H9 (cell line): ENCODE results near the gene CEP162. TPM values are rescaled to one million over a fixed set of nuclear protein-coding genes. Genes with fewer than 3 reads are reported as not detected.
"Not testable (repeated sequence)": the region's sequence is repeated elsewhere in the genome, so short reads cannot be mapped to it uniquely, and the experiment has no call there.

Experiments
- DNase-seq: peaks from one replicate; pipeline ENCODE4 v3.0.0-alpha.2; 2017
- H2AFZ ChIP-seq: one replicate; pipeline ENCODE4 v1.6.1; 2013; ENCODE audit warnings: mild to moderate bottlenecking, low read length, control low read depth, moderate library complexity
- H2AK5ac ChIP-seq: 2 replicates; pipeline ENCODE4 v1.6.1; 2013; ENCODE audit warnings: low read length, control low read depth, mixed read lengths; ENCODE audit not compliant: insufficient read length
- H2BK120ac ChIP-seq: one replicate; pipeline ENCODE4 v1.6.1; 2013; ENCODE audit warnings: low read depth, mild to moderate bottlenecking, low read length, control low read depth, inconsistent platforms; ENCODE audit not compliant: poor library complexity, severe bottlenecking
- H2BK12ac ChIP-seq: 2 replicates; pipeline ENCODE4 v1.6.1; 2013; ENCODE audit warnings: low read length, control low read depth, mixed read lengths, low read depth; ENCODE audit not compliant: insufficient read length
- H2BK15ac ChIP-seq: 2 replicates; pipeline ENCODE4 v1.6.1; 2013; ENCODE audit warnings: low read depth, low read length, control low read depth
- H2BK20ac ChIP-seq: one replicate; pipeline ENCODE4 v1.6.1; 2013; ENCODE audit warnings: low read depth, mild to moderate bottlenecking, low read length, control low read depth, inconsistent platforms; ENCODE audit not compliant: poor library complexity, severe bottlenecking
- H2BK5ac ChIP-seq: 2 replicates; pipeline ENCODE4 v1.6.1; 2013; ENCODE audit warnings: low read length, control low read depth, mixed read lengths; ENCODE audit not compliant: insufficient read length
- H3K14ac ChIP-seq: 2 replicates; pipeline ENCODE4 v1.6.1; 2013; ENCODE audit warnings: low read length, control low read depth; ENCODE audit not compliant: insufficient read depth
- H3K18ac ChIP-seq: 2 replicates; pipeline ENCODE4 v1.6.1; 2013; ENCODE audit warnings: low read depth, mild to moderate bottlenecking, mixed read lengths, low read length, control low read depth; ENCODE audit not compliant: insufficient read length
- H3K23ac ChIP-seq: 2 replicates; pipeline ENCODE4 v1.6.1; 2013; ENCODE audit warnings: low read length, control low read depth, mixed read lengths, low read depth; ENCODE audit not compliant: insufficient read length
- H3K23me2 ChIP-seq: 2 replicates; pipeline ENCODE4 v1.6.1; 2013; ENCODE audit warnings: low read depth, mild to moderate bottlenecking, mixed read lengths, low read length, control low read depth; ENCODE audit not compliant: insufficient read length, poor library complexity, severe bottlenecking
- H3K27ac ChIP-seq: 2 replicates; pipeline ENCODE4 v1.5.1; 2013; ENCODE audit warnings: low read length, control low read depth, mixed read lengths, low read depth; ENCODE audit not compliant: insufficient read length
- H3K27me3 ChIP-seq: 2 replicates; pipeline ENCODE4 v1.6.1; 2013; ENCODE audit warnings: low read length, control low read depth, inconsistent platforms; ENCODE audit not compliant: insufficient read depth
- H3K4ac ChIP-seq: 2 replicates; pipeline ENCODE4 v1.6.1; 2013; ENCODE audit warnings: low read depth, mild to moderate bottlenecking, control low read depth, inconsistent platforms, low read length, moderate library complexity
- H3K4me1 ChIP-seq: 2 replicates; pipeline ENCODE4 v1.6.1; 2013; ENCODE audit warnings: low read length, control low read depth, inconsistent platforms; ENCODE audit not compliant: insufficient read depth
- H3K4me2 ChIP-seq: 2 replicates; pipeline ENCODE4 v1.6.1; 2013; ENCODE audit warnings: low read length, control low read depth, mixed read lengths; ENCODE audit not compliant: insufficient read length, insufficient read depth
- H3K56ac ChIP-seq: 2 replicates; pipeline ENCODE4 v1.6.1; 2013; ENCODE audit warnings: low read depth, mild to moderate bottlenecking, mixed read lengths, low read length, control low read depth; ENCODE audit not compliant: insufficient read length
- H3K79me1 ChIP-seq: 2 replicates; pipeline ENCODE4 v1.6.1; 2013; ENCODE audit warnings: low read depth, mild to moderate bottlenecking, moderate library complexity, low read length, control low read depth, inconsistent platforms; ENCODE audit not compliant: insufficient read depth, poor library complexity, severe bottlenecking
- H3K79me2 ChIP-seq: 2 replicates; pipeline ENCODE4 v1.6.1; 2013; ENCODE audit warnings: low read length, control low read depth, inconsistent platforms; ENCODE audit not compliant: insufficient read depth
- H3K9ac ChIP-seq: 2 replicates; pipeline ENCODE4 v1.6.1; 2013; ENCODE audit warnings: low read length, control low read depth, mixed read lengths; ENCODE audit not compliant: insufficient read length; ENCODE audit errors: extremely low read depth
- H3K9me3 ChIP-seq: one replicate; pipeline ENCODE4 v1.6.1; 2013; ENCODE audit warnings: low read depth, low read length, inconsistent platforms; ENCODE audit not compliant: control insufficient read depth
- H3T11ph ChIP-seq: one replicate; pipeline ENCODE4 v1.6.1; 2013; ENCODE audit warnings: mild to moderate bottlenecking, low read length, control low read depth, inconsistent platforms
- H4K20me1 ChIP-seq: one replicate; pipeline ENCODE4 v1.6.1; 2013; ENCODE audit not compliant: control insufficient read depth, insufficient read length, insufficient read depth
- H4K5ac ChIP-seq: 2 replicates; pipeline ENCODE4 v1.6.1; 2013; ENCODE audit warnings: low read depth, mild to moderate bottlenecking, mixed read lengths, low read length, control low read depth; ENCODE audit not compliant: insufficient read length
- H4K8ac ChIP-seq: replicated peaks from 2 replicates; pipeline ENCODE4 v1.6.1; 2013; ENCODE audit warnings: low read length, control low read depth, mixed read lengths, low read depth; ENCODE audit not compliant: insufficient read length
- H4K91ac ChIP-seq: 2 replicates; pipeline ENCODE4 v1.6.1; 2013; ENCODE audit warnings: low read depth, mild to moderate bottlenecking, moderate library complexity, mixed read lengths, low read length, control low read depth; ENCODE audit not compliant: insufficient read length
- H3K27ac Mint-ChIP-seq, 3 experiments: 2 replicates in 2 of 3; 3 replicates in 1 of 3; pipeline ENCODE4 v1.8.0; 2020 to 2021; ENCODE audit warnings: mixed read lengths in 3 of 3, mild to moderate bottlenecking in 1 of 3, moderate library complexity in 1 of 3
- H3K27me3 Mint-ChIP-seq: 2 replicates; pipeline ENCODE4 v1.8.0; 2021; ENCODE audit warnings: low read depth, mild to moderate bottlenecking, moderate library complexity, mixed read lengths
- H3K36me3 Mint-ChIP-seq, 3 experiments: 2 replicates in 2 of 3; 3 replicates in 1 of 3; pipeline ENCODE4 v1.8.0; 2020 to 2021; ENCODE audit warnings: low read depth in 3 of 3, mixed read lengths in 3 of 3; ENCODE audit not compliant: insufficient read depth in 1 of 3
- H3K4me1 Mint-ChIP-seq, 2 experiments: 2 replicates each; pipeline ENCODE4 v1.8.0; 2020; ENCODE audit warnings: mixed read lengths in 2 of 2
- H3K4me3 Mint-ChIP-seq, 2 experiments: 2 replicates in 1 of 2; 3 replicates in 1 of 2; pipeline ENCODE4 v1.8.0; 2020 to 2021; ENCODE audit warnings: mild to moderate bottlenecking in 2 of 2, mixed read lengths in 2 of 2, moderate library complexity in 1 of 2
- H3K9me3 Mint-ChIP-seq, 2 experiments: 2 replicates in 1 of 2; 3 replicates in 1 of 2; pipeline ENCODE4 v1.8.0; 2020; ENCODE audit warnings: mild to moderate bottlenecking in 2 of 2, mixed read lengths in 2 of 2, moderate library complexity in 1 of 2
- CTCF ChIP-seq: fragments of 200-600 bp; sonication (generic); conservative IDR thresholded peaks from 3 replicates; pipeline ENCODE4 v1.8.0; 2021; ENCODE audit warnings: antibody characterized with exemption, mild to moderate bottlenecking
- WGBS: extraction: QIAGEN DNeasy Blood & Tissue Kit; methylation state at CpG from one replicate; pipeline ENCODE4 v1.1.7; 2013; ENCODE audit warnings: missing lambda C conversion rate, low lambda C conversion rate, mixed read lengths; ENCODE audit not compliant: insufficient read length; ENCODE audit errors: extremely low coverage; 5-methylcytosine and 5-hydroxymethylcytosine counted together
- total RNA-seq: library from RNA; stranded (reverse); gene quantifications from 2 replicates; pipeline ENCODE4 v1.2.1, GENCODE V29; 2021

The CEP162 gene
- total RNA-seq, 1 experiment from 2014 or later, result 11.5 TPM

- no peaks in the 10 kb centered on the region for H3K4me1 ChIP-seq
- H2BK15ac ChIP-seq, result no peak overlapping the region
- H3K4ac ChIP-seq, result no peak overlapping the region
- no peaks in the 10 kb centered on the region for H3K79me2 ChIP-seq
- Mint-ChIP-seq H3K4me3 (no peak overlapping the region), H3K27me3 (no peaks in the 10 kb centered on the region; the same call in none of the 2 replicates), H3K4me1 (peaks cover 0 to 3% of the 10 kb centered on the region in 2 experiments; a peak in 1 of 4 replicates), H3K36me3 (no peaks in the 10 kb centered on the region), H3K27ac (no peak overlapping the region), H3K9me3 (peaks cover 0 to 2% of the 10 kb centered on the region in 2 experiments; a peak in 1 of 5 replicates)
- H4K8ac ChIP-seq, result no peak overlapping the region
- H3K18ac ChIP-seq, result no peak overlapping the region
- no peak overlapping the region for H3T11ph ChIP-seq
- H4K91ac ChIP-seq, result no peak overlapping the region
- H3K23ac ChIP-seq, result no peak overlapping the region
- H2BK120ac ChIP-seq, result no peak overlapping the region
- H3K27me3 ChIP-seq, result no peaks in the 10 kb centered on the region; the same call in 1 of the 2 replicates
- H3K27ac ChIP-seq, result no peak overlapping the region
- H3K4me2 ChIP-seq, result no peak overlapping the region
- H2AK5ac ChIP-seq, result no peak overlapping the region
- no peaks in the 10 kb centered on the region for H3K9me3 ChIP-seq
- no peak overlapping the region for H2BK12ac ChIP-seq
- H2BK20ac ChIP-seq, result no peak overlapping the region
- H2AFZ ChIP-seq, result no peak overlapping the region
- H3K56ac ChIP-seq, result no peak overlapping the region
- no peak for TF ChIP-seq CTCF
- WGBS, result no CpG with 5 or more reads among the region's 3 CpGs
- H4K5ac ChIP-seq, result no peak overlapping the region
- H3K79me1 ChIP-seq, result no peaks in the 10 kb centered on the region
- no peak overlapping the region for H2BK5ac ChIP-seq
- H3K23me2 ChIP-seq, result no peaks in the 10 kb centered on the region
- DNase-seq, result no peak
- no peak overlapping the region for H3K14ac ChIP-seq
- no peak overlapping the region for H3K9ac ChIP-seq
- H4K20me1 ChIP-seq, result no peaks in the 10 kb centered on the region
These were observed 22.3 kb upstream of the CEP162 start for GRCh38 chr6:84249724-84250123.

- not testable (repeated sequence) for H2BK20ac ChIP-seq, H2BK5ac ChIP-seq, DNase-seq, H4K5ac ChIP-seq, H2BK120ac ChIP-seq, H4K91ac ChIP-seq, H3K18ac ChIP-seq, H3K79me1 ChIP-seq, H3K4ac ChIP-seq, H3K4me1 Mint-ChIP-seq, H3K9me3 Mint-ChIP-seq, H3K9ac ChIP-seq, H3K79me2 ChIP-seq, H3K9me3 ChIP-seq, H3K4me3 Mint-ChIP-seq, H3K14ac ChIP-seq, H3K27me3 Mint-ChIP-seq, H2AK5ac ChIP-seq, H3K27me3 ChIP-seq, H3K23me2 ChIP-seq, H3K27ac ChIP-seq, H3K56ac ChIP-seq, H4K8ac ChIP-seq, H3K23ac ChIP-seq, H3T11ph ChIP-seq, H3K4me2 ChIP-seq, H3K27ac Mint-ChIP-seq, H3K4me1 ChIP-seq, H2AFZ ChIP-seq, H2BK15ac ChIP-seq, H4K20me1 ChIP-seq, H3K36me3 Mint-ChIP-seq, H2BK12ac ChIP-seq
- no CpG with 5 or more reads among the region's 51 CpGs for WGBS
These were observed 17.1 kb upstream of the CEP162 start for GRCh38 chr6:84244416-84245081.
